ENCODE measurements around the gene CPLANE1. TPM values are rescaled to one million over a fixed set of nuclear protein-coding genes. Genes with fewer than 3 reads are reported as not detected.
"Not testable (repeated sequence)": the region's sequence is repeated elsewhere in the genome, so short reads cannot be mapped to it uniquely, and the experiment has no call there.

The CPLANE1 gene
- total RNA-seq, 4 donors from 2014 or later = 53.9 to 81.7 (median 62.9) TPM

DNA sequence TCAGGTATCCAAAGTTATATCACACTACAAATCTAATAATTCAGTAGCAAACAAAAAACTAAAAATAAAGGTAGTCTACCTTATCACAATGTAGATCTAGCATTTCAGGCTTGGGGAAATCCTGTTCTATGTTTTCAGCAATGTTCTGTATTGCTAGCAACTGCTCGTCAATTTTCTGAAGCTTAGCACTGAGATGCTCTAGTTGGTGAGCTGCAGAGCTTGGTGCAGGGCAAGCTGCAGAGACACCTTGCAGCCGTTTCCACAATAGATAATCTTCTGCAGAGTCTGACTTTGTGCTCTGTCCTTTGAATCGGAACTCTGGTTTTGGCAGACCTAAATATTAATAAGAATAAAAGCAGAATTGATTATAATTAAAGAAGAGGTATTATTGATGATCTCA lies 95.5 kb downstream of the CPLANE1 start:
- Histone ChIP-seq H3K4me3 (replicated peaks in 1 of 3) (no peak overlapping the region), H3K36me3 (peaks cover 31 to 36% of the 10 kb centered on the region in 2 donors), H3K27ac (no peak overlapping the region), H3K9me3 (no peaks in the 10 kb centered on the region), H3K4me1 (no peaks in the 10 kb centered on the region), H3K27me3 (no peaks in the 10 kb centered on the region)
- intact Hi-C loops (cut with DNase I) = no loop called here
- DNase-seq = no peak
- TF ChIP-seq POLR2A (IDR thresholded peaks at IDR 0.05) (no peak), CTCF (IDR thresholded peaks at IDR 0.05) (no peak)
- WGBS, 2 donors = 94% methylated on average over 3 of the region's 3 CpGs

- Histone ChIP-seq H3K4me3 (replicated peaks in 1 of 3) (no peak overlapping the region), H3K27ac (no peak overlapping the region), H3K4me1 (no peaks in the 10 kb centered on the region), H3K9me3 (no peaks in the 10 kb centered on the region), H3K27me3 (no peaks in the 10 kb centered on the region), H3K36me3 (peaks cover 0 to 7% of the 10 kb centered on the region in 2 donors)
- no peak for DNase-seq
- TF ChIP-seq CTCF (IDR thresholded peaks at IDR 0.05) = no peak
- no peak for TF ChIP-seq POLR2A (IDR thresholded peaks at IDR 0.05)
- 94 to 96% methylated on average over 1 of the region's 1 CpG for WGBS, 2 donors
- intact Hi-C loops (cut with DNase I) = no loop called here
Observed at GRCh38 chr5:37146896-37147295, 102.3 kb downstream of the CPLANE1 start.

- no peak overlapping the region for H3K4me3 ChIP-seq (replicated peaks in 1 of 3)
- TF ChIP-seq CTCF (IDR thresholded peaks at IDR 0.05) = no peak
- TF ChIP-seq POLR2A (IDR thresholded peaks at IDR 0.05) = no peak
- no peaks in the 10 kb centered on the region for H3K27me3 ChIP-seq
- intact Hi-C loops (cut with DNase I) = no loop called here
- H3K9me3 ChIP-seq = no peaks in the 10 kb centered on the region
- DNase-seq = no peak
- no peak overlapping the region for H3K27ac ChIP-seq
- H3K4me1 ChIP-seq = no peaks in the 10 kb centered on the region
- H3K36me3 ChIP-seq = peaks cover 18 to 20% of the 10 kb centered on the region in 2 donors
- 100% methylated on average over 1 to 2 of the region's 2 CpGs for WGBS, 2 donors
Observed at GRCh38 chr5:37136694-37137093, 112.5 kb downstream of the CPLANE1 start.

DNA sequence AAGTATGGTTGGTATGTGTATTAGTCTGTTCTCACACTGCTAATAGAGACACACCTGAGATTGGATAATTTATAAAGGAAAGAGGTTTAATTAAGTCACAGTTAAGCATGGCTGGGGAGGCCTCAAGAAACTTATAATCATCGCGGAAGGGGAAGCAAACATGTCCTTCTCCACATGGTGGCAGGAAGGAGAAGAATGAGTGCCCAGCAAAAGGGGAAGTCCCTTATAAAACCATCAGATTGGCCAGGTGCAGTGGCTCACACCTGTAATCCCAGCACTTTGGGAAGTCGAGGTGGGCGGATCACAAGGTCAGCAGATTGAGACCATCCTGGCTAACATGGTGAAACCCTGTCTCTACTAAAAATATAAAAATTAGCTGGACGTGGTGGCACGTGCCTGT lies 113.9 kb downstream of the CPLANE1 start:
- H3K36me3 ChIP-seq = peaks cover 12 to 20% of the 10 kb centered on the region in 2 donors
- WGBS, 2 donors = 95 to 97% methylated on average over 6 of the region's 6 CpGs

DNA sequence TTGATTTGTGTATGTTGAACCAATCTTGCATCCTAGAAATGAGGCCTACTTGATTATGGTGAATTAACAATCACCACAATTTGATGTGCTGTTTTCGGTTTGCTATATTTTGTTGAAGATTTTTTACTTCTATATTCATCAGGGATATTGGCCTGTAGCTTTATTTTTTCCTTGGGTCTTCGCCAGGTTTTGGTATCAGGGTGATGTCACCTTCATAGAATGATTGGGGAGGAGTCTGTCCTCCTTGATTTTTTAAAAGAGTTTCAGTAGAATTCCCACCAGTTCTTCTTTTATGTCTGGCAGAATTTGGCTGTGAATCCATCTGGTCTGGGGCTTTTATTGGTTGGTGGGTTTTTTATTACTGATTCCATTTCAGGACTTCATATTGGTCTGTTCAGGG lies 115.2 kb downstream of the CPLANE1 start:
- TF ChIP-seq POLR2A (IDR thresholded peaks at IDR 0.05) (no peak), CTCF (IDR thresholded peaks at IDR 0.05) (no peak)
- Histone ChIP-seq H3K36me3 (peaks cover 12 to 21% of the 10 kb centered on the region in 2 donors), H3K27ac (no peak overlapping the region), H3K9me3 (no peaks in the 10 kb centered on the region), H3K4me1 (no peaks in the 10 kb centered on the region), H3K4me3 (replicated peaks in 1 of 3) (no peak overlapping the region), H3K27me3 (no peaks in the 10 kb centered on the region)
- intact Hi-C loops (cut with DNase I) = no loop called here
- DNase-seq = no peak
- WGBS, 2 donors = 95 to 96% methylated on average over 2 of the region's 2 CpGs

More for the DNA sequence above, 113.9 kb downstream of the CPLANE1 start:
- H3K27ac ChIP-seq; H3K4me1 ChIP-seq; H3K4me3 ChIP-seq (replicated peaks in 1 of 3); H3K27me3 ChIP-seq; intact Hi-C loops (cut with DNase I); H3K9me3 ChIP-seq; DNase-seq: not testable (repeated sequence)

- Histone ChIP-seq H3K9me3 (no peaks in the 10 kb centered on the region), H3K36me3 (peaks cover 5 to 21% of the 10 kb centered on the region in 2 donors), H3K27ac (no peak overlapping the region), H3K4me3 (replicated peaks in 1 of 3) (no peak overlapping the region), H3K4me1 (no peaks in the 10 kb centered on the region), H3K27me3 (no peaks in the 10 kb centered on the region)
- intact Hi-C loops (cut with DNase I) = no loop called here
- DNase-seq = no peak
- WGBS, 2 donors = 100% methylated on average over 1 of the region's 1 CpG
- no peak for TF ChIP-seq CTCF (IDR thresholded peaks at IDR 0.05)
- no peak for TF ChIP-seq POLR2A (IDR thresholded peaks at IDR 0.05)
Observed at GRCh38 chr5:37132646-37133045, 116.5 kb downstream of the CPLANE1 start.

All from thyroid gland (tissue), 4 donors.